Measurements from ENCODE around the gene GALNT17.
"Not testable (repeated sequence)": the region's sequence is repeated elsewhere in the genome, so short reads cannot be mapped to it uniquely, and the experiment has no call there.

The GALNT17 gene

GRCh38 chr7:71708710-71709109 lies 576.8 kb downstream of the GALNT17 start:
- no peak for DNase-seq

- no peak for DNase-seq
Measured at GRCh38 chr7:71710442-71710841, 578.5 kb downstream of the GALNT17 start.

- DNase-seq: no peak
Measured at GRCh38 chr7:71712653-71713180, 580.8 kb downstream of the GALNT17 start.

- no peak for DNase-seq
Measured at GRCh38 chr7:71716690-71717089, 584.7 kb downstream of the GALNT17 start.

- no peak for DNase-seq
Measured at GRCh38 chr7:71718563-71718962, 586.6 kb downstream of the GALNT17 start.

GRCh38 chr7:71721742-71722141 lies 589.8 kb downstream of the GALNT17 start:
- DNase-seq: no peak

- DNase-seq: no peak
Measured at GRCh38 chr7:71723859-71724258, 591.9 kb downstream of the GALNT17 start.

- DNase-seq: no peak
Measured at GRCh38 chr7:71727347-71727746, 595.4 kb downstream of the GALNT17 start.

GRCh38 chr7:71731740-71732139 lies 599.8 kb downstream of the GALNT17 start:
- DNase-seq: no peak

- peak; percentile 27 for DNase-seq
Measured at GRCh38 chr7:71733107-71733870, 601.3 kb downstream of the GALNT17 start.

GRCh38 chr7:71735961-71736556 lies 604.1 kb downstream of the GALNT17 start:
- no peak for DNase-seq

- not testable (repeated sequence) for DNase-seq
Measured at GRCh38 chr7:71737931-71738540, 606.1 kb downstream of the GALNT17 start.

- DNase-seq: no peak
Measured at GRCh38 chr7:71739520-71740173, 607.7 kb downstream of the GALNT17 start.

GRCh38 chr7:71740174-71740560 lies 608.2 kb downstream of the GALNT17 start:
- no peak for DNase-seq

GRCh38 chr7:71746006-71746405 lies 614.1 kb downstream of the GALNT17 start:
- DNase-seq: no peak

- DNase-seq: no peak
Measured at GRCh38 chr7:71750290-71750689, 618.3 kb downstream of the GALNT17 start.

GRCh38 chr7:71752171-71752935 lies 620.4 kb downstream of the GALNT17 start:
- DNase-seq: no peak

GRCh38 chr7:71753236-71753635 lies 621.3 kb downstream of the GALNT17 start:
- DNase-seq: no peak

- no peak for DNase-seq
Measured at GRCh38 chr7:71753956-71754664, 622.2 kb downstream of the GALNT17 start.

- DNase-seq: no peak
Measured at GRCh38 chr7:71754828-71755227, 622.9 kb downstream of the GALNT17 start.

GRCh38 chr7:71761336-71761735 lies 629.4 kb downstream of the GALNT17 start:
- DNase-seq: no peak

Measured in NCI-H226 (cell line).